Mesenchymal stem cell (in vitro differentiated cells and primary cell): ENCODE measurements around the gene MRPL52.

Experiments
- DNase-seq: peaks from one replicate; pipeline ENCODE4 v3.0.0-alpha.2; 2013
- H2AFZ ChIP-seq: one replicate; pipeline ENCODE4 v1.6.1; 2013; ENCODE audit warnings: low read depth, mild to moderate bottlenecking, control low read depth, inconsistent platforms, low read length, moderate library complexity
- H2AK5ac ChIP-seq: 2 replicates; pipeline ENCODE4 v1.6.1; 2013; ENCODE audit warnings: low read length, moderate library complexity, mild to moderate bottlenecking, inconsistent platforms; ENCODE audit not compliant: severe bottlenecking
- H2BK120ac ChIP-seq: one replicate; pipeline ENCODE4 v1.6.1; 2013; ENCODE audit warnings: low read depth, mild to moderate bottlenecking, inconsistent platforms, low read length, moderate library complexity
- H2BK12ac ChIP-seq, 2 experiments: one replicate each; pipeline ENCODE4 v1.6.1; 2013; ENCODE audit warnings: inconsistent platforms in 2 of 2, low read length in 2 of 2, mild to moderate bottlenecking in 2 of 2, moderate library complexity in 2 of 2, control low read depth in 1 of 2
- H2BK15ac ChIP-seq: one replicate; pipeline ENCODE4 v1.6.1; 2013; ENCODE audit warnings: mild to moderate bottlenecking, low read depth, inconsistent platforms; ENCODE audit not compliant: poor library complexity, severe bottlenecking
- H2BK5ac ChIP-seq: 2 replicates; pipeline ENCODE4 v1.6.1; 2013; ENCODE audit warnings: low read depth, mild to moderate bottlenecking, low read length, control low read depth, inconsistent platforms; ENCODE audit not compliant: poor library complexity, severe bottlenecking
- H3K14ac ChIP-seq, 2 experiments: one replicate each; pipeline ENCODE4 v1.6.1; 2013; ENCODE audit warnings: inconsistent platforms in 2 of 2, low read length in 2 of 2, control low read depth in 1 of 2, mild to moderate bottlenecking in 1 of 2, moderate library complexity in 1 of 2
- H3K18ac ChIP-seq, 2 experiments: one replicate each; pipeline ENCODE4 v1.6.1; 2013; ENCODE audit warnings: inconsistent platforms in 2 of 2, low read length in 2 of 2, control low read depth in 1 of 2, low read depth in 1 of 2, mild to moderate bottlenecking in 1 of 2
- H3K23ac ChIP-seq, 2 experiments: one replicate each; pipeline ENCODE4 v1.6.1; 2013; ENCODE audit warnings: inconsistent platforms in 2 of 2, low read length in 2 of 2, mild to moderate bottlenecking in 2 of 2, moderate library complexity in 2 of 2, control low read depth in 1 of 2
- H3K27ac ChIP-seq: 2 replicates; pipeline ENCODE4 v1.5.1; 2013; ENCODE audit warnings: mild to moderate bottlenecking, moderate library complexity, low read length, control low read depth, inconsistent platforms; ENCODE audit not compliant: poor library complexity, severe bottlenecking
- H3K27me3 ChIP-seq, 2 experiments: 2 replicates each; pipeline versions ENCODE4 v1.6.1 to v1.7.0; 2013; ENCODE audit warnings: low read length in 2 of 2, mild to moderate bottlenecking in 2 of 2, moderate library complexity in 2 of 2, control low read depth in 1 of 2, inconsistent platforms in 1 of 2; ENCODE audit not compliant: control insufficient read depth in 1 of 2, insufficient read depth in 1 of 2
- H3K36me3 ChIP-seq, 2 experiments: 2 replicates each; pipeline versions ENCODE4 v1.6.1 to v1.7.0; 2013; ENCODE audit warnings: low read length in 2 of 2, control low read depth in 1 of 2, inconsistent platforms in 1 of 2, low read depth in 1 of 2, mild to moderate bottlenecking in 1 of 2; ENCODE audit not compliant: insufficient read depth in 2 of 2, control insufficient read depth in 1 of 2
- H3K4ac ChIP-seq, 2 experiments: one replicate each; pipeline ENCODE4 v1.6.1; 2013; ENCODE audit warnings: inconsistent platforms in 2 of 2, low read length in 2 of 2, mild to moderate bottlenecking in 2 of 2, moderate library complexity in 2 of 2, control low read depth in 1 of 2, low read depth in 1 of 2
- H3K4me1 ChIP-seq: 2 replicates; pipeline ENCODE4 v1.6.1; 2013; ENCODE audit warnings: low read depth, low read length, control low read depth; ENCODE audit not compliant: control insufficient read depth, insufficient read depth
- H3K4me2 ChIP-seq: 2 replicates; pipeline ENCODE4 v1.6.1; 2013; ENCODE audit warnings: low read length, mild to moderate bottlenecking, inconsistent platforms; ENCODE audit not compliant: poor library complexity, severe bottlenecking
- H3K4me3 ChIP-seq, 2 experiments: 2 replicates each; pipeline versions ENCODE4 v1.5.1 to v1.7.0; 2013; ENCODE audit warnings: low read length in 2 of 2, mild to moderate bottlenecking in 2 of 2, control low read depth in 1 of 2, low read depth in 1 of 2; ENCODE audit not compliant: insufficient read depth in 1 of 2
- H3K79me1 ChIP-seq: replicated peaks from 2 replicates; pipeline ENCODE4 v1.6.1; 2013; ENCODE audit warnings: mild to moderate bottlenecking, control low read depth, low read length, inconsistent platforms; ENCODE audit not compliant: poor library complexity, severe bottlenecking
- H3K9ac ChIP-seq: 2 replicates; pipeline ENCODE4 v1.7.0; 2013; ENCODE audit warnings: mild to moderate bottlenecking, low read length, moderate library complexity
- H3K9me3 ChIP-seq: 2 replicates; pipeline ENCODE4 v1.7.0; 2013; ENCODE audit warnings: mild to moderate bottlenecking, low read length; ENCODE audit not compliant: control insufficient read depth
- H4K8ac ChIP-seq: one replicate; pipeline ENCODE4 v1.6.1; 2013; ENCODE audit warnings: inconsistent platforms, mild to moderate bottlenecking, low read length, moderate library complexity
- H4K91ac ChIP-seq: one replicate; pipeline ENCODE4 v1.6.1; 2013; ENCODE audit warnings: mild to moderate bottlenecking, low read length, inconsistent platforms
- WGBS: methylation state at CpG from one replicate; pipeline ENCODE4 v1.1.7; 2013; ENCODE audit warnings: mixed read lengths; 5-methylcytosine and 5-hydroxymethylcytosine counted together

MRPL52 gene

DNA sequence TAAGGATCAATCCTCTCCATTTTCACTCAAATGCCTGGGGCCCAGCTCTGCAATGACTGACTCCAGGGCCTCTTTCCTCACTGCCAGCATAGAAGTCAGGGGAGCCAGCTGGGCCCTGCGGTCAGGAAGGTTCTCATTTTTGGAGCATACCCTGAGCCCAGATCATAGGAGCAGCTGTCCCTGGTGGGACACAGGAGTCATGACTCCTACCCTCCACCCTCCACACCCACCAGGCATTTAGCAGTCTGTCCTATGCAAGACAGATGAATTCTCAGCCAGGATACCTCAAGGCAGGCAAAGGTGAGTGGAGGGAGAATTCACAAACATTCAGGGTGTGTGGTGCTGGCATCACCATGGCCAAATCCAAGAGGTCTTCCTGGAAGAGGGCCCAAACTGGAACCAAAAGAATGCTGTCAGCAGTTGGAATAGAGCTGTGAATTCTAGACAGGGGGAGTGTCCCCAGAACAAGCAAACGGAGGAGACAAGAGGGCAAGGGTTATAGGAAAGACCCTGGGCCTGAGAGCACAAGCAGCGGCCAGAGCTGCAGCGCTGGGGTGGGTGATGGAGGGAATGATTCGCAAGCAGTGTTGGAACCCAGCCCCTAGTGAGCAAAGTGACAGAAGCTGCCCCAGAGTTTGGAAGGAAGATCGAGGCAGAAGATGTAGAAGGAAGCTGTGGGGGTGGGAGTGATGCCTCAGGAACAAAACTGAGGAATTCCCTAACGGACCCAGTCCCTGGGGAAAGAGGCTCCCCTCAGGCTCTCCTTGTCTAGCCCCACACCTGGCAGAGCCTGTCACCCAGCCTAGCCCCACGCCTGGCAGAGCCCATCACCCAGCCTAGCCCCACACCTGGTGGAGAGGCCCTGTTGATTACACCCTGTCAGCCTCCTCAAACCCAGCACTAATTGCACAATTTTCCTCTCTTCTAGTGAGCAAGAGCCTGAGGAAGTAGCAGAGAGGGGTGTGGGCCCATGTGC, 48.9 kb downstream of the MRPL52 start:
- WGBS: 91% methylated on average over 7 of the region's 8 CpGs

DNA sequence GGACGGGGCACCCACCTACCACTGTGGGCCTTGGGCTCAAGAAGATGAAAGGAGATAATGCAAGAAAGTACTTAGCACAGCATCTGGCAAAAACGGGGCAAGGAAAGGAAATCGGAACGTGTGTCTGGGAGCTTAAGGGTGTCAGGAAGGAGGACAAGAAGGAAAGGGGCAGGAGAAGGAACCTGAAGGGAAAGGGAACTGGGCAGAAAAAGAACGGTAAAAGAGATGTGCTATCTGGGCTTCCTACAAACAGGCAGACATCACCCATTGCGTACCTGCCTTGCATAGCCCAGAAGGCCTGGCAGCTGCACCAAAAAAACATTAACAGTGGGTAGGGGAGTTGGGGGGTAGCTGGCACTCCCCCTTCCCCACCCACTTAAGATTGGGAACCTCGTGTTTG, 52.4 kb downstream of the MRPL52 start:
- 69% methylated on average over 6 of the region's 7 CpGs for WGBS

More for the DNA sequence above, 48.9 kb downstream of the MRPL52 start:
- H2BK15ac ChIP-seq: no peak overlapping the region
- no peak overlapping the region for H3K18ac ChIP-seq
- H4K8ac ChIP-seq: no peak overlapping the region
- H3K4me1 ChIP-seq: peaks cover 19% of the 10 kb centered on the region
- H3K79me1 ChIP-seq: peaks cover 35% of the 10 kb centered on the region
- no peak overlapping the region for H2BK5ac ChIP-seq
- H3K14ac ChIP-seq: no peak overlapping the region
- no peak overlapping the region for H4K91ac ChIP-seq
- H2BK12ac ChIP-seq: no peak overlapping the region
- peaks cover 57 to 62% of the 10 kb centered on the region in 2 experiments for H3K36me3 ChIP-seq
- peak overlapping the region; percentile 26 for H3K9ac ChIP-seq
- no peak overlapping the region for H2AK5ac ChIP-seq
- H3K4me3 ChIP-seq: no peak overlapping the region
- H2AFZ ChIP-seq: no peak overlapping the region
- no peak overlapping the region for H3K4ac ChIP-seq
- DNase-seq: no peak
- no peaks in the 10 kb centered on the region for H3K9me3 ChIP-seq
- no peak overlapping the region for H3K4me2 ChIP-seq
- H3K27me3 ChIP-seq: peaks cover 0 to 11% of the 10 kb centered on the region in 2 experiments
- no peak overlapping the region for H3K23ac ChIP-seq
- no peak overlapping the region for H3K27ac ChIP-seq
- H2BK120ac ChIP-seq: no peak overlapping the region

DNA sequence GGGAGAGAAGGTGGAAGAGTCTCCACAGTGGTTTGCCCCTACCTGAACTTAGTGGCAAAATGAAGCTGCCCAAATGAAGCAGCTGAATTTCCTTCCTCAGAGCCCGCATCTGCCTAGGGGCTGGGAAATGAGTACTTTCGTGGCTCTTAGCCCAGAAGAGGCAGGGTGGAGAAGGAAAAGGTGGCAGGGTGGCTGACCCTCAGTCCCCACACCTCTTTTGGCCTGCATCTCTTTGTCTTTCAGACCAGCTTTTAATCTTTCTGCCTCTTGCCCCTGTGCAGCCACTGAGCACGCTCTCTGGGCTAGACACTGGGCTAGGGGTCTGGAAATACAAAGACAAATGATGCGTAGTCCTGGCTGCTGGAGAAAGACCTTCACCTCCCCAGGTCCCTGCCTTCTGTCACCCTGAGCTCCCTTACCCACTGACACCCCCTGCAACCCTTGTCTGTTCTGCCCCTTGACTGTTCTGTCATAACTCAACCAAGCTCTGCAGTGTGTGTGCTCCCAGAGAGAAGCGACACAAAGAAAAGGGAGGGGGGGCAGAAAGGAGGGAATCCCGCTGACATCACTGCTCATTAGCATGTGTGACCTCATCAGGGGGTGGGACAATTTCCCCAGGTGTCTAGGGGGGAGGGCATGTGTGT, 53.0 kb downstream of the MRPL52 start:
- no peak overlapping the region for H3K23ac ChIP-seq
- no peaks in the 10 kb centered on the region for H3K9me3 ChIP-seq
- no peak overlapping the region for H2BK5ac ChIP-seq
- WGBS: 60% methylated on average over 6 of the region's 6 CpGs
- H2BK15ac ChIP-seq: no peak overlapping the region
- H2BK12ac ChIP-seq: no peak overlapping the region
- H3K79me1 ChIP-seq: peaks cover 1% of the 10 kb centered on the region
- H3K4me2 ChIP-seq: no peak overlapping the region
- H3K27me3 ChIP-seq: peaks cover 0 to 20% of the 10 kb centered on the region in 2 experiments
- peak; percentile 66 for DNase-seq
- H3K36me3 ChIP-seq: peaks cover 23% of the 10 kb centered on the region in 2 experiments
- no peak overlapping the region for H2AK5ac ChIP-seq
- no peak overlapping the region for H3K14ac ChIP-seq
- peak overlapping the region; percentile 46 for H3K9ac ChIP-seq
- peaks cover 18% of the 10 kb centered on the region for H3K4me1 ChIP-seq
- no peak overlapping the region for H3K4me3 ChIP-seq
- H4K8ac ChIP-seq: peak overlapping the region; percentile 8
- no peak overlapping the region for H3K4ac ChIP-seq
- no peak overlapping the region for H2AFZ ChIP-seq
- H3K18ac ChIP-seq: peak overlapping the region in 1 of 2 experiments; percentile 49
- H3K27ac ChIP-seq: no peak overlapping the region
- no peak overlapping the region for H2BK120ac ChIP-seq
- H4K91ac ChIP-seq: no peak overlapping the region

More for the DNA sequence above, 52.4 kb downstream of the MRPL52 start:
- Histone ChIP-seq H3K4me2 (no peak overlapping the region), H3K4me3 (no peak overlapping the region), H2AK5ac (no peak overlapping the region), H3K18ac (no peak overlapping the region), H4K91ac (no peak overlapping the region), H4K8ac (no peak overlapping the region), H2BK5ac (no peak overlapping the region), H3K27me3 (peaks cover 0 to 20% of the 10 kb centered on the region in 2 experiments), H3K27ac (no peak overlapping the region), H2BK12ac (no peak overlapping the region), H3K14ac (no peak overlapping the region), H3K4ac (no peak overlapping the region), H3K9ac (peak overlapping the region; percentile 46), H2AFZ (no peak overlapping the region), H3K79me1 (peaks cover 6% of the 10 kb centered on the region), H3K4me1 (peaks cover 18% of the 10 kb centered on the region), H2BK15ac (no peak overlapping the region), H3K23ac (no peak overlapping the region), H3K36me3 (peaks cover 29% of the 10 kb centered on the region in 2 experiments), H3K9me3 (no peaks in the 10 kb centered on the region), H2BK120ac (no peak overlapping the region)
- no peak for DNase-seq
